Measurements from ENCODE around the gene CRACDL.

The CRACDL gene

GRCh38 chr2:98822301-98823164 is 113.5 kb downstream of the CRACDL start:
- peak; percentile 54 for DNase-seq

- no peak for DNase-seq
Observed at GRCh38 chr2:98821629-98822135, 114.3 kb downstream of the CRACDL start.

- DNase-seq, result no peak
Observed at GRCh38 chr2:98819231-98819766, 116.7 kb downstream of the CRACDL start.

- no peak for DNase-seq
Observed at GRCh38 chr2:98818164-98818563, 117.9 kb downstream of the CRACDL start.

- DNase-seq, result no peak
Observed at GRCh38 chr2:98816281-98816680, 119.7 kb downstream of the CRACDL start.

GRCh38 chr2:98815795-98816194 is 120.2 kb downstream of the CRACDL start:
- no peak for DNase-seq

GRCh38 chr2:98811766-98812165 is 124.3 kb downstream of the CRACDL start:
- DNase-seq, result no peak

- no peak for DNase-seq
Observed at GRCh38 chr2:98810588-98810928, 125.5 kb downstream of the CRACDL start.

- no peak for DNase-seq
Observed at GRCh38 chr2:98809878-98810587, 126.0 kb downstream of the CRACDL start.

- no peak for DNase-seq
Observed at GRCh38 chr2:98809116-98809515, 126.9 kb downstream of the CRACDL start.

GRCh38 chr2:98808546-98808945 is 127.5 kb downstream of the CRACDL start:
- DNase-seq, result no peak

- DNase-seq, result no peak
Observed at GRCh38 chr2:98807929-98808328, 128.1 kb downstream of the CRACDL start.

GRCh38 chr2:98807221-98807620 is 128.8 kb downstream of the CRACDL start:
- DNase-seq, result peak; percentile 39

GRCh38 chr2:98806236-98806697 is 129.8 kb downstream of the CRACDL start:
- no peak for DNase-seq

- no peak for DNase-seq
Observed at GRCh38 chr2:98805412-98806171, 130.4 kb downstream of the CRACDL start.

GRCh38 chr2:98804736-98805135 is 131.3 kb downstream of the CRACDL start:
- no peak for DNase-seq

GRCh38 chr2:98804265-98804650 is 131.8 kb downstream of the CRACDL start:
- DNase-seq, result no peak

- no peak for DNase-seq
Observed at GRCh38 chr2:98803405-98804264, 132.4 kb downstream of the CRACDL start.

GRCh38 chr2:98802344-98802743 is 133.7 kb downstream of the CRACDL start:
- no peak for DNase-seq

- no peak for DNase-seq
Observed at GRCh38 chr2:98801921-98802321, 134.1 kb downstream of the CRACDL start.

GRCh38 chr2:98801286-98801685 is 134.7 kb downstream of the CRACDL start:
- DNase-seq, result no peak

Data from central memory CD4-positive, alpha-beta T cell (primary cell).